ENCODE results near the gene IL2RA.

GRCh38 chr10:5968681-5969453 is 93.3 kb downstream of the IL2RA start:
- TF ChIP-seq EZH2 (IDR thresholded peaks at IDR 0.05; ENCODE audit: low read depth, unreplicated experiment) (no peak), CTCF (conservative IDR thresholded peaks at IDR 0.05; ENCODE audit: low read depth in 2 of 2) (no peak), CREB1 (CRISPR knock-in tag; IDR thresholded peaks at IDR 0.05; ENCODE audit: low read depth) (no peak), POLR2AphosphoS5 (IDR thresholded peaks at IDR 0.05; ENCODE audit: low read depth) (no peak), ETS1 (IDR thresholded peaks at IDR 0.05) (no peak)

Data from GM23338 (cell line).